H9 (cell line): Measurements from ENCODE around the gene PCOLCE2. TPM values are rescaled to one million over a fixed set of nuclear protein-coding genes. Genes with fewer than 3 reads are reported as not detected.

ENCODE experiments used
- DNase-seq: peaks from one replicate; pipeline ENCODE4 v3.0.0-alpha.2; 2017
- H2AFZ ChIP-seq: one replicate; pipeline ENCODE4 v1.6.1; 2013; ENCODE audit warnings: mild to moderate bottlenecking, low read length, control low read depth, moderate library complexity
- H2AK5ac ChIP-seq: 2 replicates; pipeline ENCODE4 v1.6.1; 2013; ENCODE audit warnings: low read length, control low read depth, mixed read lengths; ENCODE audit not compliant: insufficient read length
- H2BK120ac ChIP-seq: one replicate; pipeline ENCODE4 v1.6.1; 2013; ENCODE audit warnings: low read depth, mild to moderate bottlenecking, low read length, control low read depth, inconsistent platforms; ENCODE audit not compliant: poor library complexity, severe bottlenecking
- H2BK12ac ChIP-seq: 2 replicates; pipeline ENCODE4 v1.6.1; 2013; ENCODE audit warnings: low read length, control low read depth, mixed read lengths, low read depth; ENCODE audit not compliant: insufficient read length
- H2BK15ac ChIP-seq: 2 replicates; pipeline ENCODE4 v1.6.1; 2013; ENCODE audit warnings: low read depth, low read length, control low read depth
- H2BK20ac ChIP-seq: one replicate; pipeline ENCODE4 v1.6.1; 2013; ENCODE audit warnings: low read depth, mild to moderate bottlenecking, low read length, control low read depth, inconsistent platforms; ENCODE audit not compliant: poor library complexity, severe bottlenecking
- H2BK5ac ChIP-seq: 2 replicates; pipeline ENCODE4 v1.6.1; 2013; ENCODE audit warnings: low read length, control low read depth, mixed read lengths; ENCODE audit not compliant: insufficient read length
- H3K14ac ChIP-seq: 2 replicates; pipeline ENCODE4 v1.6.1; 2013; ENCODE audit warnings: low read length, control low read depth; ENCODE audit not compliant: insufficient read depth
- H3K18ac ChIP-seq: 2 replicates; pipeline ENCODE4 v1.6.1; 2013; ENCODE audit warnings: low read depth, mild to moderate bottlenecking, mixed read lengths, low read length, control low read depth; ENCODE audit not compliant: insufficient read length
- H3K23ac ChIP-seq: 2 replicates; pipeline ENCODE4 v1.6.1; 2013; ENCODE audit warnings: low read length, control low read depth, mixed read lengths, low read depth; ENCODE audit not compliant: insufficient read length
- H3K23me2 ChIP-seq: 2 replicates; pipeline ENCODE4 v1.6.1; 2013; ENCODE audit warnings: low read depth, mild to moderate bottlenecking, mixed read lengths, low read length, control low read depth; ENCODE audit not compliant: insufficient read length, poor library complexity, severe bottlenecking
- H3K27ac ChIP-seq: 2 replicates; pipeline ENCODE4 v1.5.1; 2013; ENCODE audit warnings: low read length, control low read depth, mixed read lengths, low read depth; ENCODE audit not compliant: insufficient read length
- H3K27me3 ChIP-seq: 2 replicates; pipeline ENCODE4 v1.6.1; 2013; ENCODE audit warnings: low read length, control low read depth, inconsistent platforms; ENCODE audit not compliant: insufficient read depth
- H3K4ac ChIP-seq: 2 replicates; pipeline ENCODE4 v1.6.1; 2013; ENCODE audit warnings: low read depth, mild to moderate bottlenecking, control low read depth, inconsistent platforms, low read length, moderate library complexity
- H3K4me1 ChIP-seq: 2 replicates; pipeline ENCODE4 v1.6.1; 2013; ENCODE audit warnings: low read length, control low read depth, inconsistent platforms; ENCODE audit not compliant: insufficient read depth
- H3K4me2 ChIP-seq: 2 replicates; pipeline ENCODE4 v1.6.1; 2013; ENCODE audit warnings: low read length, control low read depth, mixed read lengths; ENCODE audit not compliant: insufficient read length, insufficient read depth
- H3K56ac ChIP-seq: 2 replicates; pipeline ENCODE4 v1.6.1; 2013; ENCODE audit warnings: low read depth, mild to moderate bottlenecking, mixed read lengths, low read length, control low read depth; ENCODE audit not compliant: insufficient read length
- H3K79me1 ChIP-seq: 2 replicates; pipeline ENCODE4 v1.6.1; 2013; ENCODE audit warnings: low read depth, mild to moderate bottlenecking, moderate library complexity, low read length, control low read depth, inconsistent platforms; ENCODE audit not compliant: insufficient read depth, poor library complexity, severe bottlenecking
- H3K79me2 ChIP-seq: 2 replicates; pipeline ENCODE4 v1.6.1; 2013; ENCODE audit warnings: low read length, control low read depth, inconsistent platforms; ENCODE audit not compliant: insufficient read depth
- H3K9ac ChIP-seq: 2 replicates; pipeline ENCODE4 v1.6.1; 2013; ENCODE audit warnings: low read length, control low read depth, mixed read lengths; ENCODE audit not compliant: insufficient read length; ENCODE audit errors: extremely low read depth
- H3K9me3 ChIP-seq: one replicate; pipeline ENCODE4 v1.6.1; 2013; ENCODE audit warnings: low read depth, low read length, inconsistent platforms; ENCODE audit not compliant: control insufficient read depth
- H3T11ph ChIP-seq: one replicate; pipeline ENCODE4 v1.6.1; 2013; ENCODE audit warnings: mild to moderate bottlenecking, low read length, control low read depth, inconsistent platforms
- H4K20me1 ChIP-seq: one replicate; pipeline ENCODE4 v1.6.1; 2013; ENCODE audit not compliant: control insufficient read depth, insufficient read length, insufficient read depth
- H4K5ac ChIP-seq: 2 replicates; pipeline ENCODE4 v1.6.1; 2013; ENCODE audit warnings: low read depth, mild to moderate bottlenecking, mixed read lengths, low read length, control low read depth; ENCODE audit not compliant: insufficient read length
- H4K8ac ChIP-seq: replicated peaks from 2 replicates; pipeline ENCODE4 v1.6.1; 2013; ENCODE audit warnings: low read length, control low read depth, mixed read lengths, low read depth; ENCODE audit not compliant: insufficient read length
- H4K91ac ChIP-seq: 2 replicates; pipeline ENCODE4 v1.6.1; 2013; ENCODE audit warnings: low read depth, mild to moderate bottlenecking, moderate library complexity, mixed read lengths, low read length, control low read depth; ENCODE audit not compliant: insufficient read length
- H3K27ac Mint-ChIP-seq, 3 experiments: 2 replicates in 2 of 3; 3 replicates in 1 of 3; pipeline ENCODE4 v1.8.0; 2020 to 2021; ENCODE audit warnings: mixed read lengths in 3 of 3, mild to moderate bottlenecking in 1 of 3, moderate library complexity in 1 of 3
- H3K27me3 Mint-ChIP-seq: 2 replicates; pipeline ENCODE4 v1.8.0; 2021; ENCODE audit warnings: low read depth, mild to moderate bottlenecking, moderate library complexity, mixed read lengths
- H3K36me3 Mint-ChIP-seq, 3 experiments: 2 replicates in 2 of 3; 3 replicates in 1 of 3; pipeline ENCODE4 v1.8.0; 2020 to 2021; ENCODE audit warnings: low read depth in 3 of 3, mixed read lengths in 3 of 3; ENCODE audit not compliant: insufficient read depth in 1 of 3
- H3K4me1 Mint-ChIP-seq, 2 experiments: 2 replicates each; pipeline ENCODE4 v1.8.0; 2020; ENCODE audit warnings: mixed read lengths in 2 of 2
- H3K4me3 Mint-ChIP-seq, 2 experiments: 2 replicates in 1 of 2; 3 replicates in 1 of 2; pipeline ENCODE4 v1.8.0; 2020 to 2021; ENCODE audit warnings: mild to moderate bottlenecking in 2 of 2, mixed read lengths in 2 of 2, moderate library complexity in 1 of 2
- H3K9me3 Mint-ChIP-seq, 2 experiments: 2 replicates in 1 of 2; 3 replicates in 1 of 2; pipeline ENCODE4 v1.8.0; 2020; ENCODE audit warnings: mild to moderate bottlenecking in 2 of 2, mixed read lengths in 2 of 2, moderate library complexity in 1 of 2
- WGBS: extraction: QIAGEN DNeasy Blood & Tissue Kit; methylation state at CpG from one replicate; pipeline ENCODE4 v1.1.7; 2013; ENCODE audit warnings: missing lambda C conversion rate, low lambda C conversion rate, mixed read lengths; ENCODE audit not compliant: insufficient read length; ENCODE audit errors: extremely low coverage; 5-methylcytosine and 5-hydroxymethylcytosine counted together
- total RNA-seq: library from RNA; stranded (reverse); gene quantifications from 2 replicates; pipeline ENCODE4 v1.2.1, GENCODE V29; 2021
- TF ChIP-seq, protein P1 (sequence below): fragments of 200-600 bp; sonication (generic); conservative IDR thresholded peaks from 3 replicates; pipeline ENCODE4 v1.8.0; 2021; ENCODE audit warnings: antibody characterized with exemption, mild to moderate bottlenecking

PCOLCE2 gene
- total RNA-seq, 1 experiment from 2014 or later: 9.2 TPM

DNA sequence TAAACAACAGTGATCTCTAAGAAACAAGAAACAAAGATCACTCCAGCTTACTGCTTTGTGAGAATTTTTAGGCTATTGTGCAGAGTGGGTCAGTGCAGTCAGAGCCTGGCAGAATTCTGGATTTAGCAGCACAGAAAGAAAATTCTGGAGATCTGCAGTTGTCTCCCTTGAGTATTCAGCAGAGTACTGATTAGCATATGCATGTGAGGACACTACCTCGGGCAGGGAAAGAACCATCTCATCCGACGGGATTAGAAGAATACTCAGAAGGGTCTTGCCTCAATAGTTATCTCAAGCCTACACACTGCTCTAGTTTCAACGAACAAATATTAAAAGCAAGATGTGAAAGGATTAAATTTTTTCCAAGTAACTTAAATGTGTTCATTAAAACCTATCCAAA lies 94.4 kb downstream of the PCOLCE2 start:
- no peak overlapping the region for H2BK120ac ChIP-seq
- no peak overlapping the region for H2AFZ ChIP-seq
- no peak overlapping the region for H3K4ac ChIP-seq
- no peak overlapping the region for H2AK5ac ChIP-seq
- no peak overlapping the region for H3K56ac ChIP-seq
- H3K23me2 ChIP-seq: no peaks in the 10 kb centered on the region
- H2BK12ac ChIP-seq: no peak overlapping the region
- no peak overlapping the region for H4K8ac ChIP-seq
- peaks cover 20 to 21% of the 10 kb centered on the region in 2 experiments for H3K4me1 Mint-ChIP-seq
- no peaks in the 10 kb centered on the region for H4K20me1 ChIP-seq
- H3K18ac ChIP-seq: no peak overlapping the region
- no peaks in the 10 kb centered on the region for H3K79me1 ChIP-seq
- WGBS: no CpG with 5 or more reads among the region's 4 CpGs
- H3K4me2 ChIP-seq: no peak overlapping the region
- no peak overlapping the region for H4K91ac ChIP-seq
- H3K9ac ChIP-seq: no peak overlapping the region
- H3K79me2 ChIP-seq: no peaks in the 10 kb centered on the region
- no peak overlapping the region for H3K4me3 Mint-ChIP-seq
- no peak overlapping the region for H2BK15ac ChIP-seq
- no peak overlapping the region for H2BK20ac ChIP-seq
- no peak overlapping the region for H3K14ac ChIP-seq
- TF ChIP-seq, protein P1, sequence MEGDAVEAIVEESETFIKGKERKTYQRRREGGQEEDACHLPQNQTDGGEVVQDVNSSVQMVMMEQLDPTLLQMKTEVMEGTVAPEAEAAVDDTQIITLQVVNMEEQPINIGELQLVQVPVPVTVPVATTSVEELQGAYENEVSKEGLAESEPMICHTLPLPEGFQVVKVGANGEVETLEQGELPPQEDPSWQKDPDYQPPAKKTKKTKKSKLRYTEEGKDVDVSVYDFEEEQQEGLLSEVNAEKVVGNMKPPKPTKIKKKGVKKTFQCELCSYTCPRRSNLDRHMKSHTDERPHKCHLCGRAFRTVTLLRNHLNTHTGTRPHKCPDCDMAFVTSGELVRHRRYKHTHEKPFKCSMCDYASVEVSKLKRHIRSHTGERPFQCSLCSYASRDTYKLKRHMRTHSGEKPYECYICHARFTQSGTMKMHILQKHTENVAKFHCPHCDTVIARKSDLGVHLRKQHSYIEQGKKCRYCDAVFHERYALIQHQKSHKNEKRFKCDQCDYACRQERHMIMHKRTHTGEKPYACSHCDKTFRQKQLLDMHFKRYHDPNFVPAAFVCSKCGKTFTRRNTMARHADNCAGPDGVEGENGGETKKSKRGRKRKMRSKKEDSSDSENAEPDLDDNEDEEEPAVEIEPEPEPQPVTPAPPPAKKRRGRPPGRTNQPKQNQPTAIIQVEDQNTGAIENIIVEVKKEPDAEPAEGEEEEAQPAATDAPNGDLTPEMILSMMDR: no peak
- no peak overlapping the region for H3K27ac ChIP-seq
- H3K27ac Mint-ChIP-seq: no peak overlapping the region; a peak in 1 of 7 replicates
- no peak overlapping the region for H3T11ph ChIP-seq
- DNase-seq: no peak
- H2BK5ac ChIP-seq: no peak overlapping the region
- no peaks in the 10 kb centered on the region for H3K27me3 ChIP-seq
- no peaks in the 10 kb centered on the region for H3K9me3 Mint-ChIP-seq
- H3K27me3 Mint-ChIP-seq: no peaks in the 10 kb centered on the region
- no peaks in the 10 kb centered on the region for H3K9me3 ChIP-seq
- H3K36me3 Mint-ChIP-seq: peaks cover 3 to 12% (median 9%) of the 10 kb centered on the region in 3 experiments; a peak in 5 of 7 replicates
- H3K4me1 ChIP-seq: peaks cover 3% of the 10 kb centered on the region; the same call in 1 of the 2 replicates
- H3K23ac ChIP-seq: no peak overlapping the region
- no peak overlapping the region for H4K5ac ChIP-seq
